ENCODE data around the gene SDK1.

SDK1 gene

DNA sequence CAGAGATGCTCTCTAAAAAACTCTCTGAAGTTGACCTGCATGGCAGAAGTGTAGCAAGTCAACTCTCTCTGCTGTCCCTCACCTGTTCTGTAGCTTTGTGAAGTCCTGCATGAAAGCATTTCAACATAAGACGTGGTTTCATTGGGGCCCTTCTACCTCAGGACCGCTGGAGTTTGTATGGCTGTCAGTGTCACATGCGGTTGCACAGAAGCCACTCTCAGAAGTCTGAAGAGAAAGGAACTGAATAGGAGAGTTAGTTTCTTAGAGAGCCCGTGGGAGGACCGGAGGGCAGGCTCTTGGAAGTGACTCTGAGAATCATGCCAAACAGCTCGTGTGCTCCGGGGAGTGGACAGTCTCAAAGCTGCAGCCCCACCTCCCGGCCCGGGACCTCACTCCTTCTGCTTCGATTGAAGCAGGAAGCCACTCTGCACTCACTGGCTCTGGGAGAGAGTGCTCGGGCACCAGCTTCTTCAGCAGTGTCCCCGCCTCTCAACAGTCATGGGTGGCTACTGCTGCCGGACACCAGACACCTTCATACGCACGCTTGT, 486.7 kb downstream of the SDK1 start:
- DNase-seq (ENCODE audit: low read depth): no peak

GRCh38 chr7:3790803-3791202, 489.8 kb downstream of the SDK1 start:
- no peak for DNase-seq (ENCODE audit: low read depth)

GRCh38 chr7:3791327-3791726, 490.3 kb downstream of the SDK1 start:
- no peak for DNase-seq (ENCODE audit: low read depth)

- no peak for DNase-seq (ENCODE audit: low read depth)
These were observed 494.1 kb downstream of the SDK1 start for GRCh38 chr7:3795141-3795540.

- no peak for DNase-seq (ENCODE audit: low read depth)
These were observed 494.7 kb downstream of the SDK1 start for GRCh38 chr7:3795781-3796180.

DNA sequence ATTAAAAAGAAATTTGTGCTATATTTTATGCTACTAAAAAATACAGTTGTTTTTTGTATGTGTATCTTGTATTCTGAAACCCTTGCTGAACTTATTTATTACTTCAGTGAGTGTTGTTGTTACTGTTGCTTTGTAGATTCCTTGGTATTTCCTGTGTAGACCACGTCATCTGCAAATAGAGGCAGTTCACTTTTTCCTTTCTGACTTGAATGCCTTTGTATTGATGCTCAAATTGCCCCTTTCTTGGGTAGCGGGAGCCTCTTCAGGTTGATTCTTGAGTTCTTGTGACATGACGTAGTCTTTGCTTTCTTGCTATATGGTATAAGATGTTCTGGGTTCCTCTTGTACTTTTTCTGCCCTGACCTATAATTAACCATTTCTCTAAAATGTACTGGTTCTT, 504.1 kb downstream of the SDK1 start:
- no peak for DNase-seq (ENCODE audit: low read depth)

DNA sequence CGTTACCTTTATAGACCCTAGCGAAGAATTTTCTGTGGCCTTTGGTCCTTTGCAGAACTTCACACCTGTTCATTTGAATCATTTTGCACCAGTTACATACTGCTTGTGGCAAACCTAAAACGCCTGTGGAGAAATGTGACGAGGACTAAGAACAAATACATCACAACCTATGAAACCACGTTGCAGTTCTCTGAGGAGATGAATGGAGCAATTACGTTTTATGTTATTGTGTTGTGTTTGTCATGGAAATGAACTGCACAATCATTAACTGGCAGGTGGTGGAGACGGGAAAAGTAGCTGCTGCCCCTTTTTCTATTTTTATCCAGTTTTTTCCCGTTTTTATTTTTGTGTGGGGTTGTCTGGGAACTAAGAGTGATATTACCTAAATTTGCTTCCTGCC, 505.5 kb downstream of the SDK1 start:
- DNase-seq (ENCODE audit: low read depth): no peak

DNA sequence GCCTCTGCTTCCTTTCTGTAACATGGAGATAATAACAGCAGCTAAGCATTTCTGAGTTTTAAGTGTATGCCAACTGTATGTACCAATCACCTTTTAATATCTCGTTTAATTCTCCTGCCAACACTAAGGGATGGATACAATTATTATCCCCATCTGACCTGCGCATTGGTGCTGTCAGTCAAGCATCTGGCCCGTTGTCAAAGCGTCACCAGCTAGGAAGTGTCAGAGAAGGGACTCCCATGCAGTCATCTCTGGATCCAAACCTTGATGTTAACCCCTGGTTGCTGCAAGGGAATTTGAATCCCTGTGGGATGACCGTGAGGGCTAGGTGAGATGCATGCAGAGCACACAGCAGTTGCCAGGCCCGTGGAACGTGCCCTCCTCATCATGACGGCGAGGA, 506.8 kb downstream of the SDK1 start:
- DNase-seq (ENCODE audit: low read depth): no peak

GRCh38 chr7:3821488-3821887, 520.4 kb downstream of the SDK1 start:
- no peak for DNase-seq (ENCODE audit: low read depth)

GRCh38 chr7:3825491-3825890, 524.4 kb downstream of the SDK1 start:
- DNase-seq (ENCODE audit: low read depth): no peak

- DNase-seq (ENCODE audit: low read depth): no peak
These were observed 531.1 kb downstream of the SDK1 start for GRCh38 chr7:3832199-3832598.

DNA sequence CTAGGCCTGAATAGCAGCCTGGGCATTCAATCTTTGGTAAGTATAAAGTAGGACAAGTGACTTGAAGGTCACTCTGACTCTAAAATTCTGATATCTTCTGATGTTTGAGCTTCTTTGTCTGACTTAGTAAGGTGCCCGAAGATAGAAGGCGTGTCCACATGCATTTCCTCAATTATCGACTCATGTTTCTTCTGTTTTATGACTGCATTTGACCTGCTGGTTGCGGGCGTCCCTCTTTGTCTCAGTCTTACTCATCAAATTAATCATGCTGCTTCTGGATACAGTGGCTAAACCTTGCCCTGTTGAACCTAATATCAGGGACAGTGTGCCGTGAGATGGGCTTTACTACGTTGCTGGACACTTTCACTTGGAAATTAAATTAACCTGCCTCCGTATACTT, 534.1 kb downstream of the SDK1 start:
- DNase-seq (ENCODE audit: low read depth): no peak

GRCh38 chr7:3836855-3837254, 535.8 kb downstream of the SDK1 start:
- DNase-seq (ENCODE audit: low read depth): no peak

GRCh38 chr7:3844540-3845151, 543.6 kb downstream of the SDK1 start:
- no peak for DNase-seq (ENCODE audit: low read depth)

DNA sequence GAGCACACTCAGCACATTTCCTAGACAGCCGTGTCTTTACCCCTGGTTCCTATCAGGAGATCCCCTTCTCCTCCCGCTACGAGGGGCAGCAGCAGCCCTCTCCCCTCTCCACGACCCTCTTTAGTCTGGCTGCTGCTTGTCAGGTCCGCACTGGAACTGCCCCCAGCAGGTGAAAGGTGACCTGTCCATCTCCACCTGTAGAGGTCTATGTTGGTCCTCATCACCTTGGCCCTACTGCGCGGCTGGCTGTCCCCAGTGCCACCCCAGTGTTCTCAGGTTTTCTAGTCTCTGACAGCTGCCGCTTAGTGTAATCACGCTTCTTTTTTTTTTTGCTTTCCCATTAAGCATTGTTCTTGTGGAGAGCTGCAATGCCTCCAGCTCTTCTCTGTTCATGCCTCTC, 545.7 kb downstream of the SDK1 start:
- no peak for DNase-seq (ENCODE audit: low read depth)

GRCh38 chr7:3847336-3847735, 546.3 kb downstream of the SDK1 start:
- no peak for DNase-seq (ENCODE audit: low read depth)

GRCh38 chr7:3859431-3859830, 558.4 kb downstream of the SDK1 start:
- DNase-seq (ENCODE audit: low read depth): no peak

GRCh38 chr7:3860932-3861331, 559.9 kb downstream of the SDK1 start:
- no peak for DNase-seq (ENCODE audit: low read depth)

DNA sequence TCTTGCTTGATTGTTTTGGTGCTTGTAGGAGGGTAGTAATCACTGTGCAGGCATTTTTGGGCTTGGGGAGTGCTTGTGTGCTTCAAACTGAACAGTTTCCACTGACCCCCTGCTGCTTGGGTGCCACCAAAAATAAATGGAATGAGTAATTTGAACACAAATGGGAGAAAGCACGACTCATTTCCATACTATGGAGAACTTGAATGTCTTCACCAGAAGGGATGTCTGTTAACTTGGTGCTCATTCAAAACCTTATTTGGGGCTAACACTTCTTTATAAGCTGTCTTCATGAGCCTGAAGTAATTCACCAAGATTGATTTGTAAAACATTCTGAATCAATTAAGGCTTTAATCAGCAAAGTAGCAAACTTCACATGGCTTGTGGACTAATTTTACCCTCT, 560.3 kb downstream of the SDK1 start:
- no peak for DNase-seq (ENCODE audit: low read depth)

GRCh38 chr7:3861941-3862340, 560.9 kb downstream of the SDK1 start:
- no peak for DNase-seq (ENCODE audit: low read depth)

- DNase-seq (ENCODE audit: low read depth): no peak
These were observed 561.7 kb downstream of the SDK1 start for GRCh38 chr7:3862774-3863173.

- DNase-seq (ENCODE audit: low read depth): no peak
These were observed 565.2 kb downstream of the SDK1 start for GRCh38 chr7:3866277-3866676.

DNA sequence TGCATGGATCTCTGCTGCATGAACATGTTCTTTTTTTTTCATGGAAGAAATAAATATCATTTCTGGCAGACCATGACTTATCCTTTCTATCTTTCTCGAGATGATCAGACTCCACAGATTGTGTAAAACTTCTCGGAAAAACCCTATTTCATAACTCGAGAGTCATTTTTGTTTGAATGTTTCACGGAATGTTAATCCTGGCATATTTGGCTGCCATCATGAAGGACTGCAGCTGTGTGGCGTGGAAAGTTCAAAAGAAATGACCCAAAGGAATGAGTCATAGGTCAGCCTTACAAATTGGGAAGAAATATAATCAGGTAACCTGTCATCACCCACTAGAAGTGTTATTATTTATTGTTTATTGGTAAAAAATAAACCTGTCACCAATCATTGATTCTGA, 566.8 kb downstream of the SDK1 start:
- no peak for DNase-seq (ENCODE audit: low read depth)

- no peak for DNase-seq (ENCODE audit: low read depth)
These were observed 578.5 kb downstream of the SDK1 start for GRCh38 chr7:3879355-3880075.

Measured in stimulated activated CD8-positive, alpha-beta memory T cell treated with anti-CD3 and anti-CD28 coated beads, Interleukin-4, amount 100 ng/mL, for 24 hours (primary cell).